K562 (cell line): ENCODE data around the gene SIRPA. TPM values are rescaled to one million over a fixed set of nuclear protein-coding genes. Genes with fewer than 3 reads are reported as not detected.

Experiments
- ATAC-seq: fragments of 200-7000 bp; cut with Tn5 transposase; 3 replicates; pipeline ENCODE4 v1.9.1; 2020; ENCODE audit warnings: moderate library complexity
- BruUV-seq: library from RNA; stranded (reverse); fragments of 400-500 nt; replicated peaks from 2 replicates; lab custom pipeline; 2021; lab: Mats Ljungman, UMichigan
- CTCF ChIA-PET: fragments of 300-600 bp; formaldehyde crosslinking; extraction: SDS; loops from one replicate; lab custom pipeline; 2021; ENCODE audit warnings: low intra/inter-chr PET ratio; lab: Yijun Ruan, JAX
- POLR2A ChIA-PET: fragments of 300-600, 350-650 bp; sonication (Branson Sonifier 250); formaldehyde crosslinking; extraction: SDS; loops from one replicate; lab custom pipeline; 2021; ENCODE audit warnings: antibody characterized with exemption, inconsistent platforms; lab: Yijun Ruan, JAX
- DNase-seq, 4 experiments: peaks; one replicate each; pipeline versions ENCODE4 v3.0.0 to v3.0.0-alpha.2; 2011 to 2018; ENCODE audit warnings: low spot score in 3 of 4, mixed read lengths in 3 of 4; ENCODE audit errors: extremely low read depth in 1 of 4
- FAIRE-seq: peaks from 2 replicates; lab custom pipeline; 2011; peaks lifted over from hg19 to GRCh38; lab: Jason Lieb, UNC
- H2AFZ ChIP-seq: 2 replicates; pipeline ENCODE4 v1.6.0; 2011; ENCODE audit warnings: low read depth, low read length, control low read depth, inconsistent platforms
- H3K27ac ChIP-seq: fragments of 200-600 bp; 3 replicates; pipeline ENCODE4 v1.8.0; 2011; ENCODE audit warnings: low read depth, mild to moderate bottlenecking, control low read depth, inconsistent platforms, low read length, moderate library complexity, mixed read lengths; ENCODE audit errors: extremely low read depth
- H3K27me3 ChIP-seq, 2 experiments: fragments of 300-600 bp in 1 of 2; 2 replicates in 1 of 2; 3 replicates in 1 of 2; pipeline versions ENCODE4 v1.6.0 to v1.8.0; 2011; ENCODE audit warnings: inconsistent platforms in 2 of 2, low read length in 2 of 2, mild to moderate bottlenecking in 1 of 2, mixed read lengths in 1 of 2, moderate library complexity in 1 of 2; ENCODE audit not compliant: control insufficient read depth in 2 of 2, insufficient read depth in 2 of 2
- H3K36me3 ChIP-seq: fragments of 300-600 bp; 3 replicates; pipeline ENCODE4 v1.8.0; 2011; ENCODE audit warnings: mild to moderate bottlenecking, low read length, inconsistent platforms; ENCODE audit not compliant: control insufficient read depth, insufficient read depth
- H3K4me1 ChIP-seq, 2 experiments: fragments of 200-600 bp in 1 of 2; replicated peaks in 1 of 2; 2 replicates in 1 of 2; 3 replicates in 1 of 2; pipeline versions ENCODE4 v1.5.1 to v1.8.0; 2011; ENCODE audit warnings: inconsistent platforms in 2 of 2, low read length in 2 of 2, mild to moderate bottlenecking in 1 of 2, mixed read lengths in 1 of 2, moderate library complexity in 1 of 2; ENCODE audit not compliant: control insufficient read depth in 2 of 2, insufficient read depth in 2 of 2
- H3K4me2 ChIP-seq: 2 replicates; pipeline ENCODE4 v1.6.1; 2011; ENCODE audit warnings: low read length, control low read depth, inconsistent platforms, mixed read lengths; ENCODE audit not compliant: insufficient read depth
- H3K4me3 ChIP-seq: fragments of 200-600 bp; sonication (generic), shearing (Covaris generic); 2 replicates; pipeline ENCODE4 v1.5.1; 2016; ENCODE audit warnings: control low read depth, inconsistent platforms
- H3K79me2 ChIP-seq: fragments of 200-600 bp; 3 replicates; pipeline ENCODE4 v1.8.0; 2011; ENCODE audit warnings: low read length, inconsistent platforms; ENCODE audit not compliant: control insufficient read depth, insufficient read depth
- H3K9ac ChIP-seq, 2 experiments: 2 replicates each; pipeline versions ENCODE4 v1.6.0 to v1.6.1; 2011; ENCODE audit warnings: low read depth in 2 of 2, low read length in 2 of 2, control low read depth in 1 of 2, inconsistent platforms in 1 of 2, mild to moderate bottlenecking in 1 of 2, mixed read lengths in 1 of 2; ENCODE audit not compliant: insufficient read depth in 1 of 2
- H3K9me1 ChIP-seq: one replicate; pipeline ENCODE4 v1.6.0; 2011; ENCODE audit warnings: inconsistent platforms, mild to moderate bottlenecking, low read length, moderate library complexity; ENCODE audit not compliant: control insufficient read depth, insufficient read depth
- H3K9me3 ChIP-seq: replicated peaks from 2 replicates; pipeline ENCODE4 v1.5.1; 2011; ENCODE audit warnings: low read depth, low read length, inconsistent platforms; ENCODE audit not compliant: control insufficient read depth, insufficient read depth
- H4K20me1 ChIP-seq: replicated peaks from 2 replicates; pipeline ENCODE4 v1.6.1; 2011; ENCODE audit warnings: low read length, inconsistent platforms, mixed read lengths; ENCODE audit not compliant: control insufficient read depth, insufficient read depth
- NCOA4 ChIP-seq: fragments of 450-650 bp; IDR thresholded peaks from 2 replicates; pipeline ENCODE4 v1.6.1; 2018; ENCODE audit warnings: mild to moderate bottlenecking; ENCODE audit not compliant: partially characterized antibody
- POLR2A ChIP-seq: fragments of 450-650 bp; conservative IDR thresholded peaks from 2 replicates; pipeline ENCODE4 v1.6.1; 2016
- SFPQ ChIP-seq: fragments of 200-400 bp; formaldehyde crosslinking; IDR thresholded peaks from 2 replicates; pipeline ENCODE4 v1.6.1; 2017; ENCODE audit warnings: mild to moderate bottlenecking, low read depth, low read length, moderate library complexity
- ZNF785 ChIP-seq: fragments of 250-450 bp; sonication (Bioruptor Pico); IDR thresholded peaks from 2 replicates; pipeline ENCODE4 v1.4.0; 2020; ENCODE audit warnings: mild to moderate bottlenecking
- WGBS: fragments of 100-300 bp; shearing (Covaris generic); methylation state at CpG from one replicate; pipeline ENCODE4 v1.1.6; 2016; ENCODE audit warnings: low coverage, mixed read lengths; ENCODE audit not compliant: insufficient coverage; ENCODE audit errors: missing lambda C conversion rate; 5-methylcytosine and 5-hydroxymethylcytosine counted together
- in situ Hi-C: fragments of 300-500 bp; cut with MboI; formaldehyde crosslinking; loops from 4 replicates; pipeline ENCODE4 v1.15.0; 2018; ENCODE audit warnings: inconsistent platforms, mixed read lengths
- intact Hi-C: fragments of 100-400 bp; cut with micrococcal nuclease; formaldehyde crosslinking; loops from 2 replicates; pipeline ENCODE4 v1.14.2; 2022
- polyA plus RNA-seq, 8 experiments: library from polyadenylated mRNA; depleted of rRNA in 4 of 8; stranded (reverse) in 5 of 8; unstranded in 3 of 8; fragments of >200 nt; fragmentation: Nextera tagmentation in 2 of 8; fragmentation: Illumina TruSeq in 1 of 8; extraction: Ambion mirVana in 2 of 8; extraction: Trizol in 1 of 8; gene quantifications; 2 replicates each; pipeline versions ENCODE4 v1.2.1 to v1.2.3, GENCODE V29; 2011 to 2014; ENCODE audit warnings: inconsistent platforms in 1 of 8, missing spikeins in 1 of 8
- total RNA-seq, 7 experiments: library from RNA; depleted of rRNA in 6 of 7; stranded (reverse); fragments of >200 nt in 6 of 7; fragmentation: Illumina TruSeq in 2 of 7; extraction: Trizol in 2 of 7; gene quantifications; 2 replicates each; pipeline versions ENCODE4 v1.2.1 to v1.2.3, GENCODE V29; 2011 to 2021; ENCODE audit warnings: low replicate concordance in 1 of 7

The SIRPA gene
- total and polyA plus RNA-seq, 9 of the 15 experiments (the other 6 are each of a cell fraction or from before 2014, with no cell fraction given) = 0.01 to 0.40 (median 0.11) TPM; not detected in 2

DNA sequence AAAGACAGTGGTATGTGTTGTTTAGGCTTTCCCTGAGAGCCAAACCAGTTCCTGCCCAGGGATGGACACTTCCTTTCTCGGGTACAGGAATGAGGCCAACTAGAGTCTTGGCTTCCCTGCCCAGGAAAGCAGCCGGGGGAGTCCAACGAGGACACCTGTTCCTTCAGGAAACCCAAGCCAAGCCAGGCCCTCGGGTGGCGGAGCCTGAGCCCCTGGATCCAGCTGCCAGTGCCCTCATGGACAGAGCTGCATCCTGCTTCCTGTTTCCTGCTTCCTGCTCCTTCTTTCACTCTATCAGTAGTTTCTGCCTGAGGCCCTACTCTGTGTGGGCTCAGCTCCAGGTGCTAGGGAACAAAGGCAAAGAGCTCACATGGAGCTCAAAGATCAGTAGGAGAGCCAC is 7.9 kb upstream of the SIRPA start:
- FAIRE-seq = no peak
- 0% methylated on average over 5 of the region's 5 CpGs for WGBS
- POLR2A ChIA-PET = interaction anchor here (0.6 kb wide), 1 partner anchor 346 kb away, joined by 3 read pairs; no protein-coding TSS in a partner anchor

More for the DNA sequence above, 7.9 kb upstream of the SIRPA start:
- Histone ChIP-seq H3K9me3 (no peaks in the 10 kb centered on the region), H3K36me3 (no peaks in the 10 kb centered on the region), H3K79me2 (no peaks in the 10 kb centered on the region), H3K4me1 (no peaks in the 10 kb centered on the region), H3K9ac (no peak overlapping the region), H2AFZ (no peak overlapping the region), H3K4me3 (no peak overlapping the region), H3K27ac (no peak overlapping the region), H3K4me2 (no peak overlapping the region), H3K9me1 (no peaks in the 10 kb centered on the region), H4K20me1 (no peaks in the 10 kb centered on the region), H3K27me3 (peaks cover 0 to 3% of the 10 kb centered on the region in 2 experiments; a peak in 2 of 5 replicates)
- DNase-seq (no peak), ATAC-seq (no peak)
- no TSS peak for BruUV-seq
- intact Hi-C loops = no loop called here
- CTCF ChIA-PET = no interaction called here
- in situ Hi-C loops = no loop called here
- TF ChIP-seq POLR2A (no peak), NCOA4 (no peak), SFPQ (no peak), ZNF785 (CRISPR knock-in tag) (no peak)
